HepG2 (cell line): Measurements from ENCODE around the gene PKN2. TPM values are rescaled to one million over a fixed set of nuclear protein-coding genes. Genes with fewer than 3 reads are reported as not detected.

Source experiments
- ATAC-seq: fragments of 200-7000 bp; cut with Tn5 transposase; 3 replicates; pipeline ENCODE4 v1.9.1; 2020; ENCODE audit warnings: mild to moderate bottlenecking, moderate library complexity
- BruUV-seq: library from RNA; stranded (reverse); fragments of 400-500 nt; replicated peaks from 2 replicates; lab custom pipeline; 2021; lab: Mats Ljungman, UMichigan
- CTCF ChIA-PET: fragments of 300-600 bp; formaldehyde crosslinking; extraction: SDS; loops from one replicate; lab custom pipeline; 2021; ENCODE audit warnings: low total read pairs, inconsistent platforms, low intra/inter-chr PET ratio; lab: Yijun Ruan, JAX
- POLR2A ChIA-PET: fragments of 350-600 bp; sonication (Branson Sonifier 250); formaldehyde crosslinking; loops from one replicate; lab custom pipeline; 2020; ENCODE audit warnings: antibody characterized with exemption, inconsistent platforms; lab: Yijun Ruan, JAX
- DNase-seq: peaks from one replicate; pipeline ENCODE4 v3.0.0-alpha.2; 2015; ENCODE audit warnings: low spot score
- FAIRE-seq: peaks from 3 replicates; lab custom pipeline; 2011; peaks lifted over from hg19 to GRCh38; lab: Jason Lieb, UNC
- H2AFZ ChIP-seq: one replicate; pipeline ENCODE4 v1.6.1; 2011; ENCODE audit warnings: low read length, inconsistent platforms
- H3K27ac ChIP-seq: fragments of 300-600 bp; 3 replicates; pipeline ENCODE4 v1.8.0; 2011; ENCODE audit warnings: mixed run types, mild to moderate bottlenecking, mixed read lengths, low read length, inconsistent platforms; ENCODE audit not compliant: insufficient read depth; ENCODE audit errors: extremely low read length
- H3K27me3 ChIP-seq, 2 experiments: fragments of 200-600 bp in 1 of 2; 2 replicates in 1 of 2; 3 replicates in 1 of 2; pipeline versions ENCODE4 v1.6.0 to v1.8.0; 2011; ENCODE audit warnings: low read length in 2 of 2, mild to moderate bottlenecking in 2 of 2, moderate library complexity in 2 of 2, inconsistent platforms in 1 of 2; ENCODE audit not compliant: insufficient read depth in 2 of 2, control insufficient read depth in 1 of 2
- H3K36me3 ChIP-seq, 2 experiments: fragments of 200-600 bp in 1 of 2; replicated peaks in 1 of 2; 2 replicates in 1 of 2; 3 replicates in 1 of 2; pipeline versions ENCODE4 v1.5.1 to v1.8.0; 2011; ENCODE audit warnings: low read length in 2 of 2, inconsistent platforms in 1 of 2; ENCODE audit not compliant: insufficient read depth in 2 of 2, control insufficient read depth in 1 of 2
- H3K4me1 ChIP-seq: 2 replicates; pipeline ENCODE4 v1.5.1; 2012; ENCODE audit warnings: low read length, inconsistent platforms; ENCODE audit not compliant: insufficient read depth
- H3K4me2 ChIP-seq: 2 replicates; pipeline ENCODE4 v1.6.0; 2011; ENCODE audit warnings: low read depth, low read length, inconsistent platforms
- H3K4me3 ChIP-seq, 3 experiments: fragments of 200-600 bp in 1 of 3; sonication (generic), shearing (Covaris generic) in 1 of 3; replicated peaks in 1 of 3; 2 replicates each; pipeline ENCODE4 v1.5.1; 2011 to 2016; ENCODE audit warnings: low read length in 3 of 3, inconsistent platforms in 2 of 3, low read depth in 2 of 3, mild to moderate bottlenecking in 2 of 3, control low read depth in 1 of 3, mixed read lengths in 1 of 3; ENCODE audit not compliant: insufficient read depth in 1 of 3
- H3K79me2 ChIP-seq: one replicate; pipeline ENCODE4 v1.6.1; 2011; ENCODE audit warnings: low read length, inconsistent platforms; ENCODE audit not compliant: insufficient read depth
- H3K9ac ChIP-seq: 2 replicates; pipeline ENCODE4 v1.6.0; 2011; ENCODE audit warnings: mild to moderate bottlenecking, low read depth, low read length, inconsistent platforms; ENCODE audit not compliant: insufficient read depth
- H3K9me3 ChIP-seq: 2 replicates; pipeline ENCODE4 v1.5.1; 2012; ENCODE audit warnings: mild to moderate bottlenecking, low read length
- H4K20me1 ChIP-seq: 2 replicates; pipeline ENCODE4 v1.6.0; 2011; ENCODE audit warnings: inconsistent platforms, mild to moderate bottlenecking, low read length, moderate library complexity; ENCODE audit not compliant: insufficient read depth
- BRCA1 ChIP-seq: sonication (generic); formaldehyde crosslinking; IDR thresholded peaks from 2 replicates; pipeline ENCODE4 v1.4.0; 2020; ENCODE audit warnings: missing genetic modification reagents
- HIVEP1 ChIP-seq: sonication (generic); formaldehyde crosslinking; IDR thresholded peaks from 2 replicates; pipeline ENCODE4 v1.4.0; 2020; ENCODE audit warnings: mild to moderate bottlenecking, missing genetic modification reagents
- HNRNPK ChIP-seq: fragments of 200-400 bp; formaldehyde crosslinking; IDR thresholded peaks from 2 replicates; pipeline ENCODE4 v1.6.1; 2018; ENCODE audit warnings: low read length, low read depth, moderate library complexity, mild to moderate bottlenecking; ENCODE audit not compliant: poor library complexity, severe bottlenecking
- KLF13 ChIP-seq: sonication (generic); formaldehyde crosslinking; IDR thresholded peaks from 2 replicates; pipeline ENCODE4 v1.4.0; 2020; ENCODE audit warnings: mild to moderate bottlenecking, missing genetic modification reagents
- ZC3H4 ChIP-seq: sonication (generic); formaldehyde crosslinking; IDR thresholded peaks from 2 replicates; pipeline ENCODE4 v1.4.0; 2020; ENCODE audit warnings: missing genetic modification reagents, borderline replicate concordance
- ZNF160 ChIP-seq: sonication (generic); formaldehyde crosslinking; IDR thresholded peaks from 2 replicates; pipeline ENCODE4 v1.8.0; 2022; ENCODE audit warnings: mild to moderate bottlenecking, inconsistent platforms, missing genetic modification reagents
- ZNF737 ChIP-seq: sonication (generic); formaldehyde crosslinking; IDR thresholded peaks from 2 replicates; pipeline ENCODE4 v1.5.0; 2020; ENCODE audit warnings: missing genetic modification reagents, mild to moderate bottlenecking, borderline replicate concordance
- ZNF788 ChIP-seq: sonication (generic); formaldehyde crosslinking; IDR thresholded peaks from 2 replicates; pipeline ENCODE4 v1.5.0; 2020; ENCODE audit warnings: mild to moderate bottlenecking, missing genetic modification reagents, borderline replicate concordance
- WGBS: methylation state at CpG from one replicate; pipeline ENCODE4 v1.1.6; 2017; ENCODE audit warnings: low lambda C conversion rate; 5-methylcytosine and 5-hydroxymethylcytosine counted together
- in situ Hi-C: cut with HindIII; loops from 2 replicates; pipeline ENCODE4 v1.10.0; 2017; ENCODE audit warnings: low pct_unique_long_range_greater_than_20kb; ENCODE audit not compliant: extremely low pct_ligation_motif_present
- intact Hi-C: fragments of 100-400 bp; cut with micrococcal nuclease; formaldehyde crosslinking; loops from one replicate; pipeline ENCODE4 v1.10.0; 2022; ENCODE audit not compliant: unreplicated experiment
- polyA plus RNA-seq, 8 experiments: library from polyadenylated mRNA; depleted of rRNA in 3 of 8; stranded (reverse) in 7 of 8; unstranded in 1 of 8; fragments of >200 nt; fragmentation: Illumina TruSeq in 4 of 8; extraction: Trizol in 4 of 8; gene quantifications; 2 replicates each; pipeline versions ENCODE4 v1.2.1 to v1.2.3, GENCODE V29; 2011 to 2016; ENCODE audit warnings: low read depth in 4 of 8, missing spikeins in 1 of 8, mixed read lengths in 1 of 8; ENCODE audit not compliant: insufficient read depth in 1 of 8
- total RNA-seq, 5 experiments: library from RNA; depleted of rRNA; stranded (reverse); fragments of >200 nt; fragmentation: Illumina TruSeq; extraction: Trizol; gene quantifications; 2 replicates each; pipeline ENCODE4 v1.2.3, GENCODE V29; 2016; ENCODE audit warnings: low read depth in 1 of 5

The PKN2 gene
- total and polyA plus RNA-seq, 2 of the 13 experiments (the other 11 are each of a cell fraction or from before 2014, with no cell fraction given), result 17.0 to 29.4 TPM

DNA sequence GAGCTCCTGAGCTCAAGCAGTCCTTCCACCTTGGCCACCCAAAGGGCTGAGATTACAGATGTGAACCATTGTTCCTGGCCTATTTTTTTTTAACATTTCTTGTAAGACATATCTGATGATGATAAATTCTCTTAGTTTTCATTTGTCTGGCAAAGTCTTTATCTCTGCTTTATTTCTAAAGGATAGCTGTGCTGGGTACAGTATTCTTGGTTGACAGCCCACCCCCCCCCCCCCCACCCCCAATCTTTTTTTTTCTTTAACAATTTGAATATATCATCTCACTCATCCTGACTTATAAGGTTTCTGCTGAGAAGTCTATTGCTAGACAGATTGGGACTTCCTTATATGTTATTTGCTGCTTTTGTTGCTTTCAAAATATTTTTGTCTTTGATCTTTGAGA, 51.3 kb downstream of the PKN2 start:
- in situ Hi-C loops, result no loop called here

GRCh38 chr1:88735909-88736308, 51.8 kb downstream of the PKN2 start:
- Histone ChIP-seq H3K79me2 (peaks cover 77% of the 10 kb centered on the region), H3K4me1 (peaks cover 24% of the 10 kb centered on the region), H3K9me3 (peaks cover 18% of the 10 kb centered on the region), H3K27ac (no peak overlapping the region), H3K27me3 (no peaks in the 10 kb centered on the region), H3K4me2 (no peak overlapping the region), H3K36me3 (peaks cover 0 to 4% of the 10 kb centered on the region in 2 experiments; a peak in 1 of 5 replicates), H4K20me1 (peaks cover 11% of the 10 kb centered on the region), H3K9ac (no peak overlapping the region), H3K4me3 (no peak overlapping the region), H2AFZ (no peak overlapping the region)
- TF ChIP-seq ZC3H4 (CRISPR knock-in tag) (no peak), ZNF160 (CRISPR knock-in tag) (peak; percentile 97)
- DNase-seq, result no peak
- in situ Hi-C loops (no loop called here), intact Hi-C loops (loop anchor here (1.0 kb wide), 1 partner anchor 141 kb away; no protein-coding TSS in a partner anchor)
- ChIA-PET CTCF (no interaction called here), POLR2A (no interaction called here)
- ATAC-seq, result no peak
- no peak for FAIRE-seq
- no TSS peak for BruUV-seq
- WGBS, result 97% methylated on average over 1 of the region's 1 CpG

More for the DNA sequence above, 51.3 kb downstream of the PKN2 start:
- no peak for TF ChIP-seq ZNF788 (CRISPR knock-in tag)
- TF ChIP-seq HIVEP1 (CRISPR knock-in tag), result no peak
- no peak for TF ChIP-seq BRCA1 (CRISPR knock-in tag)
- no peak for TF ChIP-seq KLF13 (CRISPR knock-in tag)
- peak; percentile 49 for TF ChIP-seq HNRNPK
- no peak for TF ChIP-seq ZNF737 (CRISPR knock-in tag)
- no peak overlapping the region for H3K27ac ChIP-seq
- intact Hi-C loops, result no loop called here
- no peak for ATAC-seq
- H3K9me3 ChIP-seq, result peaks cover 18% of the 10 kb centered on the region
- H3K4me3 ChIP-seq, result no peak overlapping the region
- peaks cover 78% of the 10 kb centered on the region for H3K79me2 ChIP-seq
- H3K27me3 ChIP-seq, result no peaks in the 10 kb centered on the region
- no TSS peak for BruUV-seq
- peaks cover 0 to 4% of the 10 kb centered on the region in 2 experiments; a peak in 1 of 5 replicates for H3K36me3 ChIP-seq
- H4K20me1 ChIP-seq, result peaks cover 11% of the 10 kb centered on the region
- ChIA-PET CTCF (no interaction called here), POLR2A (no interaction called here)
- H2AFZ ChIP-seq, result no peak overlapping the region
- no peak overlapping the region for H3K9ac ChIP-seq
- H3K4me2 ChIP-seq, result no peak overlapping the region
- peaks cover 24% of the 10 kb centered on the region for H3K4me1 ChIP-seq
- no peak for FAIRE-seq
- DNase-seq, result no peak
